Measurements from ENCODE around the gene TAF1.
"Not testable (repeated sequence)": the region's sequence is repeated elsewhere in the genome, so short reads cannot be mapped to it uniquely, and the experiment has no call there.

Gene TAF1

DNA sequence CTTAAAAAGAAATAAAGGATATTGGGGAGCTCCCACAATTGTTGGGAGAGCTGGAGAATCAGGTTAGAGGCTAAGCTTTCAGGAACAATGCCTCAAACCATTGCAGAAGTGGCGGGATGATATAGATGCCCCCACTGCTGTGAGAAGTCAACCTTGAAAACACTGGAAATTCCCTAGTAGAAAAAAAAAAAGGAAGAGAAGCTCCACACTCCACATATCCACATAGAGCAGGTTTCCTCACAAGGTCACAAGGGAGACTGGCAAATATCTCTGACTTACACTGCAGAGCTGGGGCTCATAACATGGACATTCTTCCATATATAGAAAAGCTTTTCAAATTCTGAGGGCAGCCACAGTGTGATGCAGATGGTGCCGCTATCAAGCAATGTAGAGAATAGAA lies 144.0 kb downstream of the TAF1 start:
- DNase-seq = no peak

DNA sequence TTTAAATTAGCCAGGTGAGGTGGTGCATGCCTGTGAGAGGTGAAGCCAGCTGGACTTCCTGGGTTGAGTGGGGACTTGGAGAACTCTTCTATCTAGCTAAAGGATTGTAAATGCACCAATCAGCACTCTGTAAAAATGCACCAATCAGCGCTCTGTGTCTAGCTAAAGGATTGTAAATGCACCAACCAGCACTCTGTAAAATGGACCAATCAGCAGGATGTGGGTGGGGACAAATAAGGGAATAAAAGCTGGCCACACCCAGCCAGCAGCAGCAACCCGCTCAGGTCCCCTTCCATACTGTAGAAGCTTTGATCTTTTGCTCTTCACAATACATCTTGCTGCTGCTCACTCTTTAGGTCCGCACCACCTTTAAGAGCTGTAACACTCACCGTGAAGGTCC lies 147.6 kb downstream of the TAF1 start:
- not testable (repeated sequence) for DNase-seq

DNA sequence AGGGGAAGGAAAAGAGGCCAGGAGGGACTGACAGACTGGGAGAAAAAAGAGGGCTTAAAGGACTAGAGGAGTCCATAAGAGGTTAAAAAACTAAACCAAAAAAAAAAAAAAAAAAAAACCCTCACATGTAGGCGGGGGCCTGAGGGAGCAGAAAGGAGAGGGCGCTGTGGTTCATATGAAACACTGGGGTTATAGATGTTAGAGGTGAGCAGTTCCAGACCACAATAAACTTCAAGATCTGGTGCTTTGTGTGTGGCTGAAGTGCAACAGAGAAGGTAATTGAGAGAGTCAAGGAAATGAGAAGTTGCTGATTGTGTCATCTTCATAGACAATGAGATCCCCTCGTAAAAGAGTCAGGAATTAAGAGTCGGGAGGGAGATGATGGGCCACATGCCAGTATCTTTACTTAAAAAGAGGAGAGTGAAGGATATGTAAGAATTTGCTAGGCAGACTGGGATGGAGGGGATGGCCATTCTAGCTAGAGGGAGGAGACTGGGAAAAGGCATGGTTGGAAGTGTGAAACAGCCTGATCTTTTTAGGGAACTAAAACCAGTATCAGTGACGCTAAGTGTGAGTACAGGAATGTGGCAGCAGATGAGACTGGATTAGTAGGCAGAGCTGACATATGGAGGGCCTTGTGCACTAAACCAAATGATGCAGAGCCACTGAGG lies 148.3 kb downstream of the TAF1 start:
- no peak for DNase-seq

DNA sequence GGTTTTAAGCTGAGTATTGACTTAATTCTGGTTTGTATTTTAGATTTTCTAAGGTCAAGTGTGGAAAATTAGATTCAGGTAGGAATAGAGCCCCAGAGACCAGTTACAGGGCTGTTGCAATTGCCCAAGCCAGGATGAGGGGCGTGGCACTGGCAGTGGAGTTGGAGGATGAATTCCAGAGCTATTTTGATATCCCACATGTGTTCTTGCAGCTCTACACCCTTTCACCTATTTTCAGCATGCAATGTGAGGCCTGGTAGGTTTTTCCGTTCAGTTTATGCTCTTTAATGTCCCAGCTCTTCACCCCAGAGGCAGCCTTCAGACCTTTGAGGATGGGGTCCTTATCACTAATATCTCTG lies 148.9 kb downstream of the TAF1 start:
- no peak for DNase-seq
